SKM-1 (cell line): Measurements from ENCODE around the gene CELF1.
A peak's percentile ranks its signal among the peaks of the same experiment; 100 is the strongest.

Source experiments
- DNase-seq: peaks from one replicate; lab custom pipeline; 2025; ENCODE audit not compliant: unreplicated experiment; lab: John Stamatoyannopoulos, UW

The CELF1 gene

GRCh38 chr11:47426062-47426956 is 126.6 kb downstream of the CELF1 start, which contains the start of gene PSMC3:
PSMC3 (minus strand) TSS chr11:47426439; CDS start chr11:47426279, 160 bp downstream.
- peak; percentile 92 for DNase-seq

DNA sequence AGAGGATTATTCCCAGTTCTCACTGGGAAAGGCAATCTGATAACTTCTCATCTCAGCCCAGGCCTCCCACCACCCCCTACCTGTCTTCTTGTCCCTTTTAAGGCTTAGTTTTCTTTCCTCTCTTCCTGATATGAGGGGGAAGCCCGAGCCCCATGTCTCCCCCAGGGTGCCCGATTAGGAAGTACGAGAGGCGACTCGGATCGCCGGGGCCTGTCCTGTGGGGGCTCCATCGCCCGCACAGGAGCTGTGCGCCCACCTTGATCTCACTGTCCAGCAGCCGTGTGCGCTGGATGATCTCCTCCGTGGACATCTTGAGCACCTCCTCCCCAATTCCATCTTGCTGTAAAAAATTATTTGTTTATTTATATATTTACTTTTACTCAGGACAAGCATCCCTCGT is 127.3 kb downstream of the CELF1 start:
- no peak for DNase-seq

DNA sequence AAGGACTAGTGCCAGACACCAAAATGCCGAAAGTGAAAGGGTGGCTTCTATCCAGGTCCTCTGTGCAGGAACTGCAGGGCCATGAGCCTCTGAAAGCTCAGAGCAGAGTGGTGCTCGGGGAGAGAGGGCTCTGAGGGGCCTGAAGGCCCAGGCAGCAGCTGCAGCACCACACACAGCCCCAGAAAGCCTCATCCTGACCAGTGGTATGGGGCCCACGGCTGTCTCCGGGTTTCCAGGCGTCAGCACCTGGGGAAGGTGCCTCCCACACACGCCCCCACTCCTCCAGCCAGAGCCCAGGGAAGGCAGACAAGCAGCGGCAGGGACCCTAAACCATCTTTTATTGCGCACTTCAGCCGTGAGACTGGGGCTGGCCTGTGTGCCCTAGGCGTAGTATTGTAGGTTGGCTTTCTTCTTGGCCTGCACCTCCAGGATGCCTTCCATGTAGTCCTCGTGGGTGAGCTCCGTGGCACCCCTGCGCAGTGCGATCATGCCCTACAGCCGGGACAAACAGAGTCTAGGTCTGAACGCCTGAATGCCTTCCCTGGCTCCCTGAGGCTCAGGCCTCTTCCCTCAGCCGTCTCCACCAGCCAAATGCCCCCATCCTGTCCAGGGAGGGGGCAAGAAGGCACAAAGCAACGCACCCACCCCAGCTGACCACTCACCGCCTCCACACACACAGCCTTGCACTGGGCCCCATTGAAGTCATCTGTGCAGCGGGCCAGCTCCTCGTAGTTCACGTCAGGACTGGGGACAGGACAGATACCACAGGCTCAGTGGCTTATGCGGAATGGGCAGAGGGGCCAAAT is 134.3 kb downstream of the CELF1 start:
- no peak for DNase-seq

- DNase-seq: no peak
These were observed 135.2 kb downstream of the CELF1 start for GRCh38 chr11:47417712-47418111.

- DNase-seq: no peak
These were observed 136.9 kb downstream of the CELF1 start for GRCh38 chr11:47415949-47416472.
